CD4-positive, alpha-beta memory T cell (primary cell): ENCODE data around the gene MYO5B. TPM values are rescaled to one million over a fixed set of nuclear protein-coding genes. Genes with fewer than 3 reads are reported as not detected.

ENCODE experiments used
- CTCF ChIA-PET: fragments of 350-600 bp; sonication (Branson Sonifier 250); formaldehyde crosslinking; loops from one replicate; lab custom pipeline; 2021; ENCODE audit warnings: inconsistent platforms; ENCODE audit not compliant: partially characterized antibody; lab: Charles Lee
- POLR2A ChIA-PET: fragments of 350-600 bp; sonication (Branson Sonifier 250); formaldehyde crosslinking; loops from one replicate; lab custom pipeline; 2021; ENCODE audit not compliant: partially characterized antibody; lab: Charles Lee
- DNase-seq, 5 donors: peaks; one replicate each; pipeline versions ENCODE4 v3.0.0 to v3.0.0-alpha.2; 2020 to 2022; ENCODE audit warnings: mixed read lengths in 1 of 5
- H3K27ac ChIP-seq: one replicate; pipeline ENCODE4 v1.7.0; 2013; ENCODE audit warnings: low read depth, low read length
- H3K27me3 ChIP-seq: 2 replicates; pipeline ENCODE4 v1.7.0; 2013; ENCODE audit warnings: mild to moderate bottlenecking, low read length, moderate library complexity; ENCODE audit not compliant: insufficient read depth
- H3K36me3 ChIP-seq: 2 replicates; pipeline ENCODE4 v1.7.0; 2013; ENCODE audit warnings: mild to moderate bottlenecking, low read length, moderate library complexity; ENCODE audit not compliant: insufficient read depth
- H3K4me1 ChIP-seq: 2 replicates; pipeline ENCODE4 v1.7.0; 2013; ENCODE audit warnings: mild to moderate bottlenecking, low read length, moderate library complexity; ENCODE audit not compliant: insufficient read depth
- H3K4me3 ChIP-seq, 2 donors: one replicate each; pipeline ENCODE4 v1.7.0; 2013; ENCODE audit warnings: low read length in 2 of 2, mild to moderate bottlenecking in 1 of 2
- H3K9me3 ChIP-seq, 2 donors: one replicate each; pipeline ENCODE4 v1.7.0; 2013; ENCODE audit warnings: low read length in 2 of 2, control low read depth in 1 of 2; ENCODE audit not compliant: control insufficient read depth in 1 of 2
- H3K27ac Mint-ChIP-seq, 7 donors: one replicate each; pipeline ENCODE4 v1.8.0; 2020 to 2021; ENCODE audit warnings: mixed read lengths in 7 of 7, mild to moderate bottlenecking in 6 of 7, inconsistent platforms in 3 of 7, moderate library complexity in 3 of 7
- H3K27me3 Mint-ChIP-seq, 2 donors: one replicate each; pipeline ENCODE4 v1.8.0; 2020 to 2021; ENCODE audit warnings: mixed read lengths in 2 of 2
- H3K36me3 Mint-ChIP-seq, 2 donors: one replicate each; pipeline ENCODE4 v1.8.0; 2020 to 2021; ENCODE audit warnings: mixed read lengths in 2 of 2, inconsistent platforms in 1 of 2, mild to moderate bottlenecking in 1 of 2
- H3K4me1 Mint-ChIP-seq, 4 donors: one replicate each; pipeline ENCODE4 v1.8.0; 2020 to 2021; ENCODE audit warnings: mixed read lengths in 4 of 4, mild to moderate bottlenecking in 1 of 4
- H3K4me3 Mint-ChIP-seq, 8 donors: one replicate each; pipeline ENCODE4 v1.8.0; 2020 to 2021; ENCODE audit warnings: mixed read lengths in 8 of 8, mild to moderate bottlenecking in 7 of 8, moderate library complexity in 6 of 8, inconsistent platforms in 3 of 8
- H3K9me3 Mint-ChIP-seq, 8 donors: one replicate each; pipeline ENCODE4 v1.8.0; 2020 to 2021; ENCODE audit warnings: mixed read lengths in 8 of 8, mild to moderate bottlenecking in 5 of 8, inconsistent platforms in 3 of 8, moderate library complexity in 1 of 8
- intact Hi-C: fragments of 100-400 bp; cut with micrococcal nuclease; formaldehyde crosslinking; loops from one replicate; pipeline ENCODE4 v1.15.1; 2023
- polyA plus RNA-seq, 2 donors: library from polyadenylated mRNA; unstranded; fragments of 300-500 nt; fragmentation: Illumina TruSeq; gene quantifications; one replicate each; pipeline ENCODE4 v1.2.3, GENCODE V29; 2021
- total RNA-seq, 2 experiments: library from RNA; stranded (reverse); gene quantifications; one replicate each; pipeline ENCODE4 v1.2.3, GENCODE V29; 2021

Gene MYO5B
- total and polyA plus RNA-seq, 4 experiments from 2014 or later, result 0.02 TPM; not detected in 3

DNA sequence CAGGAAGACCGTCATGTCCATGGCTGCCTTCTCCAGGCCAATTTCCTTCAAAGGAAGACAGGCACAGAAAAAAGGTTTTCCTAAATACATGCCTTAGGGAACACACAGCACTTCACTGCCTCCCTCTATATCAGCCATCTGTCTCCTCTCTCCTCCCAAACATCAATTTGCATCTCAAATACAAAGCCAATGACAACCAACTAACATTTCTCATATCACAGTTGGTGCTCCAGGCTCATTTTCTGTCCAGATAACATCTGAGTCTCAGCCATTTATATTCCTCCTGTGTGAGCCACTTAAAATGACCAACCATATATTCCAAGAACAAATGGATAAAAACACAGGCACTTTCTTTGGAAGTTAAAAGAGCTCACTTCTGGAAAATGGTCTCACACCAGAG lies 319.2 kb downstream of the MYO5B start:
- H3K9me3 ChIP-seq, result no peaks in the 10 kb centered on the region
- Mint-ChIP-seq H3K27me3 (peaks cover 5 to 22% of the 10 kb centered on the region in 2 donors), H3K4me1 (no peaks in the 10 kb centered on the region), H3K36me3 (no peaks in the 10 kb centered on the region), H3K4me3 (no peak overlapping the region), H3K9me3 (no peaks in the 10 kb centered on the region), H3K27ac (no peak overlapping the region)
- POLR2A ChIA-PET, result no interaction called here
- intact Hi-C loops, result no loop called here
- DNase-seq, result no peak
- H3K4me3 ChIP-seq, result no peak overlapping the region
- H3K36me3 ChIP-seq, result no peaks in the 10 kb centered on the region
- CTCF ChIA-PET, result interaction anchor here (1.1 to 1.4 kb wide), 2 partner anchors 14 to 15 kb away, joined by 3 read pairs; no protein-coding TSS in a partner anchor
- H3K27me3 ChIP-seq, result no peaks in the 10 kb centered on the region
- no peak overlapping the region for H3K27ac ChIP-seq
- H3K4me1 ChIP-seq, result no peaks in the 10 kb centered on the region

DNA sequence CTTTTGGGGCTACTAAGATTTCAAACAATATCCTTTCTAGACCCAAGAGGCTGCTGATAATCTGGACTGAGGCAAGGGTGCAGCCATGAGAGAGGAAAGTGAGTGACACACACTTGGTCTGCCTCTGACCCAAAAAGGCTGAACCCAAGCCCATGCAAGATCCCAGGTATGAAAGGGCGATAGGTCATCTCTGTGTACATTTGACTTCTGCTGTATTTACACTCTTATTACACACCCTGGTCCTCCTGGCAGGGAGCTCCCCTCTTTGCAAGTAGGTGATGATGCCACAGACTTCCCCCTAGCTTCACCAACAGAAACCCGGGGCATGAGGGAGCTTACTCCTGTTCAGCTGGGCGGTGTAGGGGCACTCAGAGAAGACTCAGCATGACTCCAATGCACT lies 319.8 kb downstream of the MYO5B start:
- Mint-ChIP-seq H3K27me3 (peaks cover 4 to 21% of the 10 kb centered on the region in 2 donors), H3K36me3 (no peaks in the 10 kb centered on the region), H3K27ac (no peak overlapping the region), H3K9me3 (no peaks in the 10 kb centered on the region), H3K4me1 (no peaks in the 10 kb centered on the region), H3K4me3 (no peak overlapping the region)
- no peak for DNase-seq
- ChIA-PET POLR2A (no interaction called here), CTCF (no interaction called here)
- intact Hi-C loops, result no loop called here
- no peak overlapping the region for H3K4me3 ChIP-seq
- H3K4me1 ChIP-seq, result no peaks in the 10 kb centered on the region
- no peaks in the 10 kb centered on the region for H3K27me3 ChIP-seq
- no peak overlapping the region for H3K27ac ChIP-seq
- no peaks in the 10 kb centered on the region for H3K9me3 ChIP-seq
- H3K36me3 ChIP-seq, result no peaks in the 10 kb centered on the region

DNA sequence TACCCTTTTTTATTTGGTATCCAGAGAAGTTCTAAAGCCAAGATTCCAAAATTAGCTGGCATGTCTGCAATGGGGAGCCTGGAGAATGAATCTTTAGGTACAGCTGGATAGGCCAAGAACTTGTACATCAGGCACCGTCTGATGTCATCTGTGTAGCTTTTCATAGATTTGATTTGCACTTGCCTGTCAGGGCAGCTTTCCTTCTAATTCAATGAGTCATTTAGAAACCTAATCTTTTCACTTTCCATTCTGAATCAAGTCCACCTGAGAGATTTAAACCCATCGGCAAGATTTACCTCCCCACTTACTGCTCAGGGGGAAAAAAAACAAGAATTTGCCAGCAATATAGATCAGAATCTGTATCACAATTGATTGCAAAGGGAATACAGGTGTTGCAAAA lies 320.7 kb downstream of the MYO5B start:
- ChIA-PET POLR2A (no interaction called here), CTCF (interaction anchor here (2.8 kb wide), 1 partner anchor 13 kb away, joined by 13 read pairs; no protein-coding TSS in a partner anchor)
- DNase-seq, result no peak
- H3K4me1 Mint-ChIP-seq, result no peaks in the 10 kb centered on the region
- Histone ChIP-seq H3K9me3 (no peaks in the 10 kb centered on the region), H3K36me3 (no peaks in the 10 kb centered on the region), H3K4me1 (no peaks in the 10 kb centered on the region), H3K27ac (no peak overlapping the region), H3K27me3 (no peaks in the 10 kb centered on the region), H3K4me3 (no peak overlapping the region)
- no peak overlapping the region for H3K27ac Mint-ChIP-seq
- no peak overlapping the region for H3K4me3 Mint-ChIP-seq
- intact Hi-C loops, result no loop called here
- no peaks in the 10 kb centered on the region for H3K36me3 Mint-ChIP-seq
- H3K27me3 Mint-ChIP-seq, result peaks cover 4 to 17% of the 10 kb centered on the region in 2 donors
- no peaks in the 10 kb centered on the region for H3K9me3 Mint-ChIP-seq

DNA sequence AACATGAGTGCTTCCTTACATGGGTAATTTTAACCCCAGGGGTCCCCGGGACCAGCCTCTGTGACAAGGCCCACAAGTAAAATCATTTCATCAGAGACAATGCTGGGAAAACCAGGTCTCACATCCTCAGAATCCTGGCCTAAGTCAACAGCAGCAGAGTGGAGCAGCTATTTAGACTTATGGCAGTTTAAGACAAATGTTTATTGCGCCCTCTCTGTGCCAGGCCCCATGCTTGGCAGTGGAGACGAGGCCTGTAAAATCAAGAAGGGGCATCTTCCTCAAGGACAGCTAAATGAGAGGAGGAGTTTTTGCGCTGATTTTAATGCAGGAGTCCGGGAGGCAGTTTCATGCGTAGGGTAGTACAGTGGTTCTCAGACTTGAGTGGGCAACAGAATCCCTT lies 325.6 kb downstream of the MYO5B start:
- POLR2A ChIA-PET, result no interaction called here
- H3K9me3 ChIP-seq, result no peaks in the 10 kb centered on the region
- Mint-ChIP-seq H3K4me1 (no peaks in the 10 kb centered on the region), H3K36me3 (no peaks in the 10 kb centered on the region), H3K27me3 (peaks cover 7 to 8% of the 10 kb centered on the region in 2 donors), H3K9me3 (no peaks in the 10 kb centered on the region), H3K27ac (no peak overlapping the region), H3K4me3 (no peak overlapping the region)
- no peaks in the 10 kb centered on the region for H3K27me3 ChIP-seq
- intact Hi-C loops, result no loop called here
- no peak for DNase-seq
- no peaks in the 10 kb centered on the region for H3K4me1 ChIP-seq
- CTCF ChIA-PET, result interaction anchor here (1.0 to 1.8 kb wide), 2 partner anchors 10 to 11 kb away, joined by 3 to 7 read pairs; no protein-coding TSS in a partner anchor
- no peak overlapping the region for H3K27ac ChIP-seq
- no peaks in the 10 kb centered on the region for H3K36me3 ChIP-seq
- H3K4me3 ChIP-seq, result no peak overlapping the region

DNA sequence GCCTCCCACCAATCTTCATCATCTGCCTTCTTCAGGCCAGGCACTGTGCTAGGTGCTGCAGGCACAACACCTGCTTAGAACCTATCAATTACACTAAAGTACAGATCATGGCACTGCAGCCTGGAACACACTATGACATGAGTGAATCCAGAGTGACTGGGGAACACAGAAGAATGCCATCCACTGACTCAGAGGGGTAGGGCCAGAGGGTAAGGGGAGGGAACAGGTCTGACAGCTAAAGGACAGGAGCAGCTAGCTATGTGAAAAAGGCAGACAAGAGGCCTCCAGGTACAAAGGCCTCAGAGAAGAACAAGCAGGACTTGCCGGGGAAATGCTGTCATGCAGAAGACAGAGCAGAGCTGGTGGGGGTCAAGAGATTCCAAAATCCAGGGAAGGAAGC lies 328.3 kb downstream of the MYO5B start:
- no peak for DNase-seq
- Mint-ChIP-seq H3K36me3 (no peaks in the 10 kb centered on the region), H3K4me3 (no peak overlapping the region), H3K9me3 (no peaks in the 10 kb centered on the region), H3K27ac (peak overlapping the region in 1 of 7 donors; percentile 44), H3K27me3 (peaks cover 8 to 9% of the 10 kb centered on the region in 2 donors), H3K4me1 (no peaks in the 10 kb centered on the region)
- ChIA-PET POLR2A (no interaction called here), CTCF (interaction anchor here (0.7 to 1.9 kb wide), 3 partner anchors 8 to 356 kb away, joined by 3 to 5 read pairs (median 4); no protein-coding TSS in a partner anchor)
- no peaks in the 10 kb centered on the region for H3K9me3 ChIP-seq
- no peaks in the 10 kb centered on the region for H3K36me3 ChIP-seq
- no peak overlapping the region for H3K27ac ChIP-seq
- intact Hi-C loops, result no loop called here
- no peak overlapping the region for H3K4me3 ChIP-seq
- H3K4me1 ChIP-seq, result no peaks in the 10 kb centered on the region
- no peaks in the 10 kb centered on the region for H3K27me3 ChIP-seq

DNA sequence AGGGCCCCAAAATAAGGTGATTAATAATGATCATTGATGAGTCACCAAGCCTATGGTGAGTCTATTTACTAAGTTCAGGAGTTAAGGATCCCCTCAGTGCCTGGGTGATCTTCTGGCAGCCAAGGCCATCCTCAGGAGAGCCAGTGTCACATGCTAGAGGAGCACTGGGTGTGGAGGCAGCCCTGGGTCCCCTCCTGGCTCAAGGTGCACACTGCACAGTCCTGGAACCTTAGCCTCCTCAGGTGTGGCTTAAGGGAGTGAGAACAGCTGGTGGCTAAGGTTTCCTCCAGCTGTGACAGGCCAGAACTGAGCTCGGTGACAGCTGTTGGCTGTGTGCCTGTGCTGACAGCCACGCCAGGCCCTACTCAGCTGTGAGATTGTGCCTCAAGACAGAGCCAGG lies 329.5 kb downstream of the MYO5B start:
- intact Hi-C loops, result no loop called here
- H3K9me3 Mint-ChIP-seq, result no peaks in the 10 kb centered on the region
- CTCF ChIA-PET, result no interaction called here

DNA sequence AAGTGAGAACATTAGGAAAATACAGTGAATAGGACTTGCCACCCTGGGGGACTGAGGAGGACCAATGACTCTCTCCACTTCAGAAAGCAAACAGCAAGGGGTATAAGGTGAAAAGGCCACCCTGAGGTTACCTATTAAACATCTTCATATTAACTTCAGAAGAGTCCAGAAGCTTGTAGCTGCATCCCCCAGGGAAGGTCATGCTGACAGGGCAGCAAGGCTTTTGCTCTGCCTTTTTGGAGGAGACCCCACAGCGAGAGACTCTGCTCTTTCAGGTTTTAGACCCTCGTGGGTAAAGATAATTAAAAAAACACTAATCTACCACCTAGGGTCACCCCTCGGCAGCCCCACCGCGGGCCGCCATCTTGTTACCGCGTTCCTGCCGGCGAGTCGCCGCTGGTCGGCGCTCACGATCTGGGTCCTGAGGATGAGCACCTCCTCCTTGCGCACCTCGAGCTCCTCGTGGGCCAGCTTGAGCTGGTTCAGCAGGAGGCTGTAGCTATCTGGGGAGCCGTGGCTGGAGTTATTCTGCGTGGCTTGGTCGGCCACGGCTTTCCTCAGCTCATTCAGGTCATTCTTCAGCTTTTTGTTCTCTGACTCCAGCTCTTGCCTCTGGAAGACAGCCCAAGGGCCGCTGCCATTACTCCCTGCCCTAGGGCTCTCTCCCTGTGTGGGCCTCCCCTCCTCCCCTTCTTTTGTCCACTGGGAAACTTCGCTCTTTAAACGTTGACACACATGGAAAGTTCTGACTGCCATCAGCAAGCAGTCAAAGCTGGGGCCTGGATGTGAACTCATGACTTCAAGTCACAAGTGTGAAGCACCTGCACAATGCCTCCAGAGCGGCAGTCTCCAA lies 331.0 kb downstream of the MYO5B start:
- Histone ChIP-seq H3K4me3 (no peak overlapping the region), H3K27ac (no peak overlapping the region), H3K9me3 (no peaks in the 10 kb centered on the region), H3K27me3 (no peaks in the 10 kb centered on the region), H3K36me3 (no peaks in the 10 kb centered on the region), H3K4me1 (no peaks in the 10 kb centered on the region)
- ChIA-PET POLR2A (no interaction called here), CTCF (interaction anchor here (0.9 to 10.7 kb wide), 2 partner anchors 8 to 350 kb away, joined by 3 to 287 read pairs; no protein-coding TSS in a partner anchor)
- DNase-seq, result no peak
- Mint-ChIP-seq H3K4me3 (no peak overlapping the region), H3K4me1 (no peaks in the 10 kb centered on the region), H3K27ac (no peak overlapping the region), H3K36me3 (no peaks in the 10 kb centered on the region), H3K9me3 (no peaks in the 10 kb centered on the region), H3K27me3 (peaks cover 7 to 9% of the 10 kb centered on the region in 2 donors)
- intact Hi-C loops, result no loop called here

More for the DNA sequence above, 329.5 kb downstream of the MYO5B start:
- no peaks in the 10 kb centered on the region for H3K36me3 ChIP-seq
- H3K27ac Mint-ChIP-seq, result no peak overlapping the region
- no peak for DNase-seq
- no peaks in the 10 kb centered on the region for H3K9me3 ChIP-seq
- H3K27ac ChIP-seq, result no peak overlapping the region
- H3K4me1 Mint-ChIP-seq, result no peaks in the 10 kb centered on the region
- H3K4me3 ChIP-seq, result no peak overlapping the region
- no peak overlapping the region for H3K4me3 Mint-ChIP-seq
- peaks cover 7 to 9% of the 10 kb centered on the region in 2 donors for H3K27me3 Mint-ChIP-seq
- H3K4me1 ChIP-seq, result no peaks in the 10 kb centered on the region
- no peaks in the 10 kb centered on the region for H3K27me3 ChIP-seq
- POLR2A ChIA-PET, result no interaction called here
- no peaks in the 10 kb centered on the region for H3K36me3 Mint-ChIP-seq
